AG09309 (cell line): ENCODE data around the gene SIGLEC15.
A peak's percentile ranks its signal among the peaks of the same experiment; 100 is the strongest.

Source experiments
- DNase-seq: peaks from one replicate; pipeline ENCODE4 v3.0.0-alpha.2; 2010; ENCODE audit warnings: low read depth
- H3K4me3 ChIP-seq: 2 replicates; pipeline ENCODE4 v1.5.1; 2011; ENCODE audit warnings: mild to moderate bottlenecking, low read depth, low read length, moderate library complexity; ENCODE audit not compliant: control insufficient read depth
- TF ChIP-seq, protein P1 (sequence below): IDR thresholded peaks from 2 replicates; pipeline ENCODE4 v1.5.1; 2011; ENCODE audit warnings: mild to moderate bottlenecking, low read depth, low read length, inconsistent platforms; ENCODE audit not compliant: insufficient read depth, control insufficient read depth; ENCODE audit errors: missing control alignments

The SIGLEC15 gene

GRCh38 chr18:45877403-45877802 lies 51.9 kb downstream of the SIGLEC15 start:
- TF ChIP-seq, protein P1, sequence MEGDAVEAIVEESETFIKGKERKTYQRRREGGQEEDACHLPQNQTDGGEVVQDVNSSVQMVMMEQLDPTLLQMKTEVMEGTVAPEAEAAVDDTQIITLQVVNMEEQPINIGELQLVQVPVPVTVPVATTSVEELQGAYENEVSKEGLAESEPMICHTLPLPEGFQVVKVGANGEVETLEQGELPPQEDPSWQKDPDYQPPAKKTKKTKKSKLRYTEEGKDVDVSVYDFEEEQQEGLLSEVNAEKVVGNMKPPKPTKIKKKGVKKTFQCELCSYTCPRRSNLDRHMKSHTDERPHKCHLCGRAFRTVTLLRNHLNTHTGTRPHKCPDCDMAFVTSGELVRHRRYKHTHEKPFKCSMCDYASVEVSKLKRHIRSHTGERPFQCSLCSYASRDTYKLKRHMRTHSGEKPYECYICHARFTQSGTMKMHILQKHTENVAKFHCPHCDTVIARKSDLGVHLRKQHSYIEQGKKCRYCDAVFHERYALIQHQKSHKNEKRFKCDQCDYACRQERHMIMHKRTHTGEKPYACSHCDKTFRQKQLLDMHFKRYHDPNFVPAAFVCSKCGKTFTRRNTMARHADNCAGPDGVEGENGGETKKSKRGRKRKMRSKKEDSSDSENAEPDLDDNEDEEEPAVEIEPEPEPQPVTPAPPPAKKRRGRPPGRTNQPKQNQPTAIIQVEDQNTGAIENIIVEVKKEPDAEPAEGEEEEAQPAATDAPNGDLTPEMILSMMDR = no peak
- no peak overlapping the region for H3K4me3 ChIP-seq
- no peak for DNase-seq

DNA sequence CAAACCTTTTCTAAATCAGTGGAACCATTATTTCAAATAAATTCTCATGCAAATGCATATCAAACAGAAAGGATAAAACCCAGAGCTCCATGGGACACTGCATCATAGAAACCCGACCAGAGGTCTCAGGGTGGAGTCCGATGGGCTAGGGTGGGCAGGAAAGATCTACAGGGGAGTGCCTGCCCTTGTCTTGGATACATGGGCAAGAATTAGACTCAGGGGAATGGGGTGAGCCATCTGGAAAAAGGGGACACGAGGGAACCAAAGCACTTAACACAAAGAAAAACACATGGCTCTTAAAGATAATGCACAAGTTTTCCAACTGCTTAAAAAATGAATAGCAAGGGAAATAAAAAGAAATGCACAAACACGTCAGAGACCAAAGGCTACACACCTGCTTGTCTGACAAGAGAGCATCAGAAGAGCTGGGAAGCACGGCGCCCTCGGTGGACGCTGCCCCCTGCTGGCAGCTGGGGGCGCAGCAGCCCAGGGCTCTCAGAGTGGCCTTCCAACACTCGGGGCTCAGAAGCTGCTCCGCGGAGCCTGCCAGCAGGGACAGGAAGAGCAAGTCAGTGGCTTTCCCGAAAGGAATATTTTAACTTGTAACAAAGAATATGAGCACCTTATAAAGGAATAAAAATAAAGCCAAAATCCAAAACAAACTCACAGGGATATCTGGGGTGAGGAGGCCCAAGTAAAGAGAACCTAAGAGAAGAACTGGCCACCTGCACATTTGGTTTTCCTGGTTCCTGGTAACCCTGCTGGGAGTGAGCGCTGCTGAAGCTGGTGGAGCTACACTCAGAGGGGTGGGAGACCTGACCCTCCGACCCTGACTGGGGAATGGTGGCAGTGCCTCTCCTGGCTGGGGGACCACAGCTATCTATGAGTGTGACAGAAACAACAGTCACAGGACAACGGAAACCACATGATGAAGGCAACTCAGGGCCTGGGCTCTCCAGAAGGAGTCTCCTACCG lies 54.5 kb downstream of the SIGLEC15 start:
- DNase-seq = peak; percentile 17
- no peak overlapping the region for H3K4me3 ChIP-seq
- TF ChIP-seq, protein P1 = peak; percentile 99

GRCh38 chr18:45880876-45881558 lies 55.5 kb downstream of the SIGLEC15 start:
- no peak overlapping the region for H3K4me3 ChIP-seq
- DNase-seq = no peak
- TF ChIP-seq, protein P1 = no peak

- no peak overlapping the region for H3K4me3 ChIP-seq
- TF ChIP-seq, protein P1 = no peak
- no peak for DNase-seq
Measured at GRCh38 chr18:45887585-45887984, 62.1 kb downstream of the SIGLEC15 start.

DNA sequence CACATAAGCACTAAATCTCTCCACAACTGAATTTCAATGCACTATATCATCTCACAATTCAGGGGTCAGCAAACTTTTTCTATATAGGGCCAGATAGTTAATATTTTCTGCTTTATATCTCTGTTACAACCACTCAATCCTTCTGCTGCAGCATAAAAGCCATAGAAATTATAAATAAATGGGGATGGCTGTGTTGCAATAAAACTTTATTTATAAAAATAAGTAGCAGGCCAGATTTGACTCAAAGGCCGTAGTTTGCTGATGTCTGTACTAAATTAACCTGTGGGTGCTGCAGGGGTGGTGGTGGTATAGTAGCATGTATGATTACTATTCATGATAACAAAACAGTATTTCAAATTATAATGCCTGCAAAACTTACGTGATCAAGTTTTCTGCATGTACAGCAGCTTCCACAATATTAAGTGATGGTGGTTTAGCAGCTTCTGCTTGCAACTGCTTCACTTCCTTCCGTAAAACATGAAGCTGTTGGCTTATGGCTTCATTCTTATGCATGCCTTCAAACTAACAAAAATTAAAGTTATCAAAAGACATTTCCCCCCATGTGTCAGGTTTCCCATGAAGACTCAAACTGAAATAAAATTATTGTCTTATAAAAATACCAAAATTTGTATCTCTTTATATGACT lies 64.1 kb downstream of the SIGLEC15 start:
- no peak overlapping the region for H3K4me3 ChIP-seq
- no peak for DNase-seq
- TF ChIP-seq, protein P1 = no peak

DNA sequence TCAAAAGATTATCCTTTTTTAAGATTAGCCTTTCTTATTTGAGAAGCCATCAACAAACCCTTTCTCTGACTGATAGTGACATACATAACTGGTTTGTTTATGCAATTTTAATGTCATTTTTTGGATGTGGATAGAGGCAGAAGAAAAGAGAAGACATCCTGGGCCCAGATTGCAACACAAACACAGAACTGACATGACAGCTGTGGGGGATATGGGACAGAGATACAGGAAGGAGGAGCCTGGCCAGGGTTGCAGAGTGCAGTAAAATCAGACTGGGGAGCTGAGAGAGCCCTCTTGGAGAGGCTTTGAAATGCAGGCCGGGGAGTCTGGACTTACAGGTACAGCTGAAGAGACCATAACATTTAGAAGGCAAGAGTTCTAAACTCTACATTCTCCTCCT lies 65.1 kb downstream of the SIGLEC15 start:
- TF ChIP-seq, protein P1 = no peak
- no peak overlapping the region for H3K4me3 ChIP-seq
- no peak for DNase-seq
